Liver (tissue), 3 donors: Measurements from ENCODE around the gene RAD23B.

Source experiments
- CTCF ChIP-seq: fragments of 150-350 bp; IDR thresholded peaks from 2 replicates; pipeline ENCODE4 v1.5.1; 2017; ENCODE audit warnings: improper control_type of control experiment, low read depth, low read length; ENCODE audit not compliant: missing input control
- MAX ChIP-seq: IDR thresholded peaks from 2 replicates; pipeline ENCODE4 v1.6.1; 2016; ENCODE audit warnings: antibody characterized with exemption
- NR2F2 ChIP-seq: IDR thresholded peaks from 2 replicates; pipeline ENCODE4 v1.6.1; 2016; ENCODE audit warnings: antibody characterized with exemption
- RAD21 ChIP-seq, 2 donors: IDR thresholded peaks; 2 replicates each; pipeline ENCODE4 v1.6.1; 2016; ENCODE audit warnings: antibody characterized with exemption in 2 of 2, mild to moderate bottlenecking in 2 of 2
- RXRA ChIP-seq, 2 donors: IDR thresholded peaks; 2 replicates each; pipeline ENCODE4 v1.6.1; 2017 to 2018; ENCODE audit warnings: antibody characterized with exemption in 2 of 2, mild to moderate bottlenecking in 1 of 2
- SP1 ChIP-seq: IDR thresholded peaks from 2 replicates; pipeline ENCODE4 v1.6.1; 2018; ENCODE audit warnings: antibody characterized with exemption, mild to moderate bottlenecking
- TAF1 ChIP-seq: conservative IDR thresholded peaks from 2 replicates; pipeline ENCODE4 v1.6.1; 2016; ENCODE audit warnings: antibody characterized with exemption, mild to moderate bottlenecking
- ZBTB33 ChIP-seq: IDR thresholded peaks from 2 replicates; pipeline ENCODE4 v1.6.1; 2016; ENCODE audit warnings: antibody characterized with exemption
- donor health status: healthy.
- donor health status: healthy.

GRCh38 chr9:107335331-107335730, 52.3 kb downstream of the RAD23B start:
- TF ChIP-seq CTCF (no peak), MAX (no peak), SP1 (no peak), TAF1 (no peak), ZBTB33 (no peak), NR2F2 (no peak), RXRA (IDR thresholded peaks at IDR 0.05) (no peak), RAD21 (IDR thresholded peaks at IDR 0.05) (no peak)
